HEK293 (cell line): Measurements from ENCODE around the gene SLC17A9.

Experiments
- ATF2 ChIP-seq: fragments of 450-650 bp; formaldehyde crosslinking; IDR thresholded peaks from 2 replicates; pipeline ENCODE4 v1.5.1; 2016; ENCODE audit warnings: missing biosample characterization, missing genetic modification characterization, low read depth
- EGR2 ChIP-seq: fragments of 450-650 bp; formaldehyde crosslinking; IDR thresholded peaks from 2 replicates; pipeline ENCODE4 v1.5.1; 2016; ENCODE audit warnings: low read depth, missing biosample characterization, missing genetic modification characterization
- KLF16 ChIP-seq: fragments of 450-650 bp; formaldehyde crosslinking; IDR thresholded peaks from 2 replicates; pipeline ENCODE4 v1.5.1; 2017; ENCODE audit warnings: missing biosample characterization, missing genetic modification characterization
- PBX3 ChIP-seq: sonication (generic); formaldehyde crosslinking; IDR thresholded peaks from 2 replicates; pipeline ENCODE4 v1.8.1; 2022; ENCODE audit warnings: mild to moderate bottlenecking, moderate library complexity, missing genetic modification reagents
- ZBTB11 ChIP-seq: fragments of 450-650 bp; formaldehyde crosslinking; conservative IDR thresholded peaks from 2 replicates; pipeline ENCODE4 v1.5.1; 2016; ENCODE audit warnings: low read depth, missing biosample characterization, missing genetic modification characterization
- ZFHX2 ChIP-seq: fragments of 450-650 bp; formaldehyde crosslinking; conservative IDR thresholded peaks from 2 replicates; pipeline ENCODE4 v1.5.1; 2016; ENCODE audit warnings: missing biosample characterization, missing genetic modification characterization
- ZNF449 ChIP-seq: fragments of 450-650 bp; formaldehyde crosslinking; IDR thresholded peaks from 2 replicates; pipeline ENCODE4 v1.5.1; 2017; ENCODE audit warnings: missing biosample characterization, mild to moderate bottlenecking, missing genetic modification characterization, moderate library complexity
- ZNF501 ChIP-seq: fragments of 450-650 bp; formaldehyde crosslinking; IDR thresholded peaks from 2 replicates; pipeline ENCODE4 v1.5.1; 2016; ENCODE audit warnings: missing biosample characterization, missing genetic modification characterization
- ZNF518A ChIP-seq: fragments of 450-650 bp; formaldehyde crosslinking; conservative IDR thresholded peaks from 2 replicates; pipeline ENCODE4 v1.5.1; 2016; ENCODE audit warnings: low read depth, missing biosample characterization, missing genetic modification characterization
- ZNF580 ChIP-seq: fragments of 450-650 bp; formaldehyde crosslinking; IDR thresholded peaks from 2 replicates; pipeline ENCODE4 v1.5.1; 2016; ENCODE audit warnings: missing biosample characterization, missing genetic modification characterization
- ZNF776 ChIP-seq: fragments of 450-650 bp; formaldehyde crosslinking; IDR thresholded peaks from 2 replicates; pipeline ENCODE4 v1.5.0; 2017; ENCODE audit warnings: missing biosample characterization, missing genetic modification characterization, borderline replicate concordance
- ZSCAN16 ChIP-seq: fragments of 450-650 bp; formaldehyde crosslinking; IDR thresholded peaks from 2 replicates; pipeline ENCODE4 v1.5.1; 2016; ENCODE audit warnings: missing biosample characterization, missing genetic modification characterization

Gene SLC17A9

GRCh38 chr20:62972845-62973745, 20.6 kb downstream of the SLC17A9 start (continued):
- TF ChIP-seq ZFHX2 (tag by site-specific recombination) (peak; percentile 3; the same call in 1 of the 2 replicates), ZNF776 (tag by site-specific recombination) (no peak), ZBTB11 (tag by site-specific recombination) (no peak), PBX3 (no peak), ZNF518A (tag by site-specific recombination) (no peak), KLF16 (tag by site-specific recombination) (no peak), ZNF501 (tag by site-specific recombination) (no peak), EGR2 (tag by site-specific recombination) (0 out of 2 replicates have a peak, but pooled peaks have one; percentile 2), ZNF449 (no peak), ZSCAN16 (tag by site-specific recombination) (no peak), ZNF580 (tag by site-specific recombination) (no peak), ATF2 (no peak)
- TF ChIP-seq, all 188 proteins: peak for 4
